Stimulated activated CD8-positive, alpha-beta memory T cell treated with anti-CD3 and anti-CD28 coated beads, Interleukin-15, amount 100 ng/mL, for 24 hours (primary cell): ENCODE measurements around the gene KCNJ15.

Experiments used
- DNase-seq: peaks from one replicate; pipeline ENCODE4 v3.0.0-alpha.2; 2020; ENCODE audit warnings: low read depth

The KCNJ15 gene

DNA sequence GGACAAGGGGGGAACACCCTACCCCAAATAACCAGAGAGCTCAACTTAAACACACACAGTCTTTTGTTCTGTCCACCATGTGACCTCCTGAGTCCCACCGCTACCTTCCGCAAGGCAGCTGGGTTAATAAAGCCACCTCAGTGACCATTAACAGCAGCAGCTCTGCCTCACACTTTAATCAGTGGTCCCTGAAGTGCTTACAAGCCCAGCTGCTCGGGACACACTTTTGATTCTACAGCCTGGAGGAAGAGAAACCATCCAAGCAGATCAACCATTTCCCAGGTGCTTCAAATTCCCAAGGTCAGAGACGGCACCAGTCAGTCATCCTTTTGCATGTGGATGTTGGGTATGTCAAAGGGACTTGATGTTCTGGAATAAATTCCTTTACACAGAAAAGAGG is 70.1 kb downstream of the KCNJ15 start:
- DNase-seq = no peak

DNA sequence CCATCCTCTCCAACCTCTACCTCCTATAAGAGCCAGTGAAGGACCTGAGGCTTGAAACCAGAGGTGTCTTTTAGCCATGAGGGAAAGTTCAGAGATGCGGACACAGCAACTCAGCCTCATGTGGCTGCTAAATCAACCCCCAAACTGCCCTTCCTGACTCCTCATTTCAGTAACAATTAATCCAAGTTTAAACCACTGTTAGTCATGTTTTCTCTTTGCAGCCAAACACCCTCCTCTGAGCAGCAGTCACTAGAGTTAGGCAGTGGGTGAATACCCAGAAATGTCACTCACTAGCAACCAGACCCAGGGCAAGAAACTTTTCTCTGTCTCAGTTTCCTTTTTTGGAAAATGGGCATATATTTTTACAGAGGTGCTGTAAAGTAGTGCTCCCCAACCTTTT is 71.2 kb downstream of the KCNJ15 start:
- no peak for DNase-seq

DNA sequence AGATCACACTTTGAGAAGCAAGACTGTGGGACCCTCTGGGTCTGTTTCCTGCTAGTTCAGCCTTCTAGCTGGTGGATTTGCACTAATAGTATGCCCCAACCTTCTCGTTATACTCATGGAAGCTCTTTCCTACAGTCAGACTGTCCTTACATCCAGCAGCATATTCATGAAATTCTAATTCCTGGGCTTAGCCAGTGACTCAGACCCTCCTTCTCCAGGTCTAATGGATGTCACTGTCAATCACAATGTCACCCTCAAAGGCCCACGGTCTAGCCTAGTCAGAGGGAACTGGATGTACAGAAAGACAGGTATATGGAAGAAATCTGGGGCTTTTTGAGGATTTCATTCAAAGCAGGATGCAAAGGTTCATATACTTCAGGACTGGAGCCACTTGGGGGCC is 72.4 kb downstream of the KCNJ15 start:
- no peak for DNase-seq

DNA sequence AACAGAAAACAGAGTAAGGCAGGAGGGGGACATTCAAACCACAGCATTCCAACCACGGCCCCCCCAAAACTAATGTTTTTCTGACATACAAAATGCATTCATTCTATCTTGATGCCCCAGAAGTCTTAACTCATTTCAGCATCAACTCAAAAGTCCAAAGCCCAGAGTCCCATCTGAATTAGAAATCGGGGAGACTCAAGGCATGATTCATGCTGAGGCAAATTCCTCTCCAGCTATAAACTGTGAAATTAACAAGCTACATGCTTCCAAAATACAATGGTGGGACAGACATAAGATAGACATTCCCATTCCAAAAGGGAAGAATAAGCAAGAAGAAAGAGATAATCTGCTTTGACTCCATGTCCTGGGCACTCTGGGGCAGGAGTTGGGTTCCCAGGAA is 73.9 kb downstream of the KCNJ15 start:
- DNase-seq = no peak

DNA sequence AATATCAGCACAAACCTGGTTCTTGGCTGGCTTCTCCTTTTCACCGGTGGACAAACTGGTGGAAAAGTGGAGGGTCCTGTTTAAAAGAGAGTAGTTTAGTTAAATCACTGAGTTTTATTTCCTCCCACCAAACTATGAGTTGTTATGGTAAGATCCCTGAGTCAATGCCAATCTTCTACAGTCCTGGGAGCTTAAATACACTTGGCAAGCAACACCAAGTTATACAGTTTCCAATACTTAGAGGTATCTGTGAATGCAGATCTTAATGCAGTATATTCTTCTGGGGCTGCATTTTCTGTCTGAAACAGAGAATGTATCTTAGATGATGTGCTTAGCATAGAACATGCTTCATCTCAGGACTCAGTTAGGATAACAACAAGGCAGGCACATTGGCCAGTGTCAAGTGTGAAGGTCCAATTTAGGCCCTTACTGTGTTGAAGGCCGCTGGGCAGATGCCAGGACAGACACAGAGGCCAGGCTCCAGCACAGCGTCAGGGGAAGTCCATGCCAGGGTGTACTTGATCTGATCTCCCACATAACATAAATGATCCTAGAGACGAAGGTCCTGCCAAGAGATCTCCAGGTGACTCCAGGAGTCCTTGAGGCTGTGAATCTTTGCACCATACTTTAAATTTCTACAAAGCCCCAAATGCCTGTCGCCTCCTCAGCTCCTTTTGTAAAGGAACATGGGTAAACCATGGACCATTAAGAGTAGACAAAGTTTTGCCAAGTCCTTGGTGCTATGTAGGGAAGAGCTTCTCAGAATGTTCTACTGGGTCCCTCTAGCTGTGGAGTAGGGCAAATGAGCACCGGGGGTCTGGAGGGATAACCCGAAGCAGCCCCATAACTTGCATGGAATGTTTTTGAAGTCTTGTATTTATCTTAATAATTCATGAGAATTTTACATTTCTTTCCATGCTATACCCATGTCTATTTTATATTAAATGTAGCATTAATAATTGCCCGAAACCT is 76.8 kb downstream of the KCNJ15 start:
- DNase-seq = no peak

DNA sequence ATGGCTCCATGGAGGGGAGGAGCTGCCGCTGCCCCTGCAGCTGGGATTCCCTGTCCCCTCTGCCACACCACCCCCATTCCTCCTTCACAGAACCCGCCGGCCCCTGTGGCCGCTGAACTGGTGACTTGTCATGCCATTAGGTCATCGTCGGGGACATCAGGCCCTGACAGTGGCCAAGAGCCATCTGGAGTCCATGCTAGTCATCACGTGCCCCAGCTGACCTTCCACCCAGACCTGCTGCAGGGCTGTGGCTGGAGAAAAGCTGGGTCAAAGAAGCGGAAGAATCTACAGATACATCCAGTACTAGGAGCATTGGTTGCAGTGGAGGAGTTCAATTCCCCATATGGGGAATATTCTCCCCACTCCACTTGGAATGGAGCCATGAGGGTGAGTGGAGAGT is 78.1 kb downstream of the KCNJ15 start:
- DNase-seq = no peak

DNA sequence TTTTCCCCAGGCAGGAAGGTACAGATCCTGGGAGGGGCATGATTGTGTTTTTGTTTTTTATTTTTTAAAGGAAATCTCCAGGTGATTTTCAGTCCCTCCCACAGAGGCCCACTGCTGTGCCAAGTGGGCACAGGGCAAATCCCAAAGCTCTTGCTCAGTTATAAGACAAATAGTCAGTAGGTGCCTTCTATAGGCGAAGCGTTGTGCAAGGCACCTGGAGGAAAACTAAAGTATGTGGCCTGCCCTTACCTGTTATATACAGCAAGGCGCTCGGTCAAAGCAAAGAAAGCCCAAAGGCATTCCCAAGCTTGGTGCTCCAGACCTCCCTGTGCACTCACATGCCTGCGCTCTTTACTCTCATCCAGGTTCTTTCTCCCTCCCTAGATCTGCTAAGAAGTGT is 81.0 kb downstream of the KCNJ15 start:
- no peak for DNase-seq

DNA sequence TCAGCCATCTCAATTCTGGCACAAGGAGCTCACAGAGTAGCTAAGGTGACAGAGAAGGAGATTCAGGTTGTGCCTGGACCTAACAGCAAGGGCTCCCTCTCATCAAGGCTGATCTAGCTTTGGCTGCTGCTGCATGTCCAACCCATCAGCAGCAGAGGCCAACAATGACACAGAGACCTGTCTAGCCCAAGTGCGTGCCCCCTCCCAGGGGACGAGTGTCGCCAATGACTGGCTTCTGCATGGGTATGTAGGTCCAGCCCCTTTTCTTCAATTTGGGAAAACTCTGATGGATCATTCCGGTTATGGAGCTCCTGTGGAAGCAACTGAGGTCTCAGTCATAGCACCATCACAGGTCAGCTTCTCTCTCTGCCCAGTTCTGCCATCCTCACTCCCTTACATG is 83.3 kb downstream of the KCNJ15 start:
- DNase-seq = no peak

DNA sequence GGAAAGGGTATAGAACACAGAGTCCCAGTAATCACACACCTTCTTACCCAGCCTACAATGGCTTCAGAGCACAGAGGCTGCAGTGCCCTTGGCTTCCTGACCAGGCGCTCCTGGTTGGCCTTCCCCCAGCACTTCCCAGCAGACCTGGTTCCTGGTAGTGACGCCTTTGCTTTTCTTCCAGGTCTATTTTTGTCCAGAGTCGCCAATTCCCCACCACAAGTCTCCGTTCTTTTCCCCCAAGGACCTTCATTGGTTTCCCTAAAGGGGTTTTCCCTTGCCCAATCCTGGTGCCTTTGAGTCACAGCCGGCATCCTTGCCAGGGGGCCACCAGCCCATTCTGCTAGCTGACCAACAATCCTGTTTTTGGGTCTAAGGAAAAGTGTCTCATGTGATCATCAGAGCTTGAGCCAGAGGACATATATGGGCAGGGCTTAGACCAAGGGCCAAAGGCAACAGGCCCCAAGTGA is 84.8 kb downstream of the KCNJ15 start:
- no peak for DNase-seq

DNA sequence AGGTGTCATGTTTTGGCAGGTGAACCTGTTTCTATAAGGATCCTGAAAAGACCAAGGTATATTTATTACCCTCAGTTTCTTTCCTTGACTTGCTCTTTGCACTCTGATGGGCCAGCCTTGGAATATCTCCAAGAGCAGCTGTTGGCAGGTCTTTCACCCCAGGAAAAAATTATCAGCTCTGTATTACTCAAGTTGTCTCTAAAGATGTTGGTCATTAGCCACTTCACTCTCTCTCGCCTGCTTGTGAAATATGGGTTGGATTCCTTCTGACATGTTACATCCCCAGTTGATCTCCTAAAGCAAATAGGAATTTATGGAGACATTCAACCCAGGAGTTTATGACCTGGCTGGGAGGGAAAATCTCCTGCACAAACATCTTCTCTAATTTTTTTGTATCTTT is 85.9 kb downstream of the KCNJ15 start:
- no peak for DNase-seq

DNA sequence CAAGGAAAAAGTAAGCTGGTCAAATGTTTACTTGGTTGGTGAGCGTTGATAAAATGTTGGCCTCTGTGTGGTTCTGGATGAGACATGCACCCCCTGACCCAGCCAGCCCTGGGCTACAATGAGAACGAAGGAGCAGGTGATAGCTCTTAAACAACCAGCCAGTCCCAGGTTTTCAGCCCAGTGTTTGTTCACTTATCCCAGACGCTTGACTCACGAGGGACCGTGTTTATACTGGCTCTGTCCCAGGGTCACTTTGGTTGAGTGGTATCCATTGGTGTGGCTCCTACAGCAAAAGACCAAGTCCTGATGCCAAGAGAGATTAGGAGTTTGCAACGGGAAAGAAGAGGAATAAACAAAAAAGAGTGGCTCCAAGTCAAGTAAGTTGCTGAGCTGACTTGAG is 86.9 kb downstream of the KCNJ15 start:
- DNase-seq = no peak

DNA sequence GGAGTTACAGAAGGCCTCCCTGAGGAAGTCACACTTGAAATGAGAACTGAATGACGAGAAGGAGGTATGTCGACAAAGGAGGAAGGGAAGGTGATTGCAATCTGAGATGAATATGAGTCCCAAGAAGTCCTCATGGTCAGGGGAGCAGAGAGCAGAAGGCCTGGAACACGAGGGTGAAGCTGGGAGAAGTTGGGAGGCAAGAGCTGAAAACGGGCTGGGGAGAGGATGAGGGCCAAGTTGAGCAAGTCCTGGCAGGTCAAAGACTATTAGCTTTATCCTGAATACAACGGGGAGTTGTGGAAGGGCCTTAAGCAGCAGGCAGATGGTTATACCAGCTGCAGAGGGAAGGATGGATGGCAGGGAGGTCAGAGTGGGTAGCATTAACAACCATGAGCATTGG is 89.5 kb downstream of the KCNJ15 start:
- no peak for DNase-seq

DNA sequence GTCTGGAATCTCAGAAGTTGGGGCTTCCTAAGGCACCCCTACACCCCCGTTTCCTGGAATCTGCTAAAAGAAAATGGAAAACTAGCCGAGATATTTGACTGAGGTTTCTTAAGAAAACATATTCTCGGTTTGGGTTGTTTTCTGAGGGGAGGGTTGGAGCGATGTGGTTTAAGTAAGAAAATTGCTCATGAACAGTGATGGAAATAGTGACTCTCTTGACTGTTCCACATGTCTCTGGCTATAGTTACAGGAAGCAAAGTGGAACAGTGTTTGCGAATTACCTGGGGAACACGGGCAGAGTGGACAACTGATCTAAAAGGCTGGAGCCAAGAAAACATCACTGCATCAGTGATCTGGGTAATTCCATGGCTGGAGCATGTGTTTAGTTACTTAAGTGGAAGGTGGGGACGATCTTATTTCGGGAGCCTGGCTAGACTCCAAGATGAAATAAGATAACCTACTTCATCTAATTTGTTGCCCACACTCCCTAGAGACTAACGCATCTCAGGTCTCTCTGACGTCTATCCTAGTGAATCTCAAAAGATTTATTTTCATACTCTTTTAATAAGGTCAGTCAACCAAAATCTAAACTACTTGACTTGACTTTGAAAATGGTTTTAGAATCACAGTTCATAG is 92.4 kb downstream of the KCNJ15 start:
- no peak for DNase-seq

DNA sequence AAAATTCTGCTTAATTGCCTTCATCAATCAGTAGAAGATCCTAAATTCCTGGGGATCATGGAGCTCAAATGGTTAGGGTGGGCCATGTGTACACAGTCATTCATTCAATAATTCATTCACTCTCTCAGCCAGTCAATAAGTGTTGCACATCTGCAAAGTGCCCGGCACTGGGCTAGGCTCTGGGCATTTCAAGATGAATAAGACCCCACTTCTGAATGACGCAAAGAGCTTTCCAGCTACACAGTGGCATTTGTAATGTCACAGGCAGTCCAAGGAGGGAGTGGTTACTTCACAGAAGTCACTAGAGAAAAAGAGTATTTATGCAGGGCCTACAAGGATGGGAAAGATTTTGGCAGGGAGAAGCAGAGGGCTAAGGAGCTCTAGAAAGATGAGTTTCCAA is 93.2 kb downstream of the KCNJ15 start:
- no peak for DNase-seq

DNA sequence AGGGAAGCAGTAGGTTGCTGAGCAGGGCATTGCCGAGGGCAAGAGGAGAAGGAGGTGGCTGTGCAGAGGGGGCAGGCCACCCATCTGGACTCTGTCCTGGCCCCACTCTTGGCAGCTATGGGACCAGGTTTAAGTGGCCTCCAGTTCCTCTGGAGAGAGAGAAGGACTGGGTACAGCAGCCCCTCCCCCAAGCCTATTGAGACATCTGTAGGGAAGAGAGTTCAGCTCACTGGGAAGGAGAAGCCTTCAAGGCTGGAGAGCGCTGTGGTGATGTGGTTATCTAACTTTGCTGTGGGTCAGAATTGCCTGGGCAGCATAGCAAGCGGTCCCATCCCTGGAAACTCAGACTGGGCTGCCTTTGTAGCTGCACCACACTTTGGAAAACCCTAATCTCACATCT is 93.9 kb downstream of the KCNJ15 start:
- no peak for DNase-seq

DNA sequence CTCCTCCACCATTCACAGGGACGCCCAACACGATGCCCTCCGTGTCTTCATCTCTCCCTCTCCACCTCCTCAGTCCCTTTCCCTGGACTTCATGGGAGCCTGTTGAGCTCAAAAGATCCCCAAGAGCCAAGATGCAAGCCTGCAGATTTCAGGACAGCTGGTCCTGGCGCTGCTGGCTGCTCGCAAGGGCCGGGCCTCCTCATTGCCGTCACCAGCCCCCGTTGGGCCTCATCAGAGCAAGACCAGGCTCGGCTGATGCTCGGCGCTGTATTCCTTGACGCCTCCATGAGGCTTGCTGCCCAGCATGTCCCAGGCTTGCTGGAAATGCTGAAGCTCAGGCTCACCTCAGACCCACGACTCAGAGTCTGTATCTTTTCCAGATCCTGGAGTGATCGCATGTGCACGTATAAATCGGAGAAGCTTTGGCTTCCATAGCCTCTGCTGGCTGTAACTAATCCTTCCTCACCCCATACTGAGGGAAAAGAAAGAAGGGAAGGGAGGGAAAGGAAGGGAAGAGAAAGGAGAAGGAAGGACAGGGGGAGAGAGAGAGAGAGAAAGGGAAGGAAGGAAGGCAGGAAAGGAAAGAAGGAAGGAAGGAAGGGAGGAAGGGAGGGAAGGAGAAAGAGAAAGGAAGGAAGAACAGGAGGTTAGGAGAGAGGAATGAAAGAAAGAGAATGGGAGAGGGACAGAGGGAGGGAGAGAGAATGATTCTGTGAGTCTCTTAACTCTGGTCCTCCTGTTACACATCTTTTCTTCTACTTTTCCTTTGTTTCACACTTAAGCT is 94.6 kb downstream of the KCNJ15 start:
- no peak for DNase-seq

DNA sequence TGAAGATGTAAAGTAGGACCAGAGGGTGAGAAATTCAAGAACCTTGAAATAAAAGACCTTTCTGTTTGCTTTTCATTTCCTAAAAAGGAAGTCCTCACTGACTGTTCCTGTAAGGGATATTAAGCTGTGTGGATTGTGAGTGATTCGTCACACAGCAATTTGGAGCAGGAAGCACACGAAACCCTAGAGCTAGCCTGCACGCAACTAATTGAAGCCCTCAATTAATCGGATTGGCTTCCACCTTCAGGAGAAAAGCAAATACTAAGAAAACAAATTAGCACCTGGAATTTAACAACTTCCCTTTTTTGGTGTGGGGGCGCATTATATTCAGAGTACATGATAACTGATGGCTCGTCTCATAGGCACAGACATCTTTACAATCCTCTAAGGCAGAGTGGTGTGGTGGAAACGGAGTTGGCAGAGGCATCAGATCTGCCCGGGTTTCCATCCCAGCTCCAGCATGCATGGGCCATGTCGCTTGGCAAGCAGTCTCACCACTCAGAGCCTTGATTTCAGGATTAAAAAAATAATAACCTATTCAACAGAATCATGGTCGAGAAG is 95.2 kb downstream of the KCNJ15 start:
- DNase-seq = no peak

DNA sequence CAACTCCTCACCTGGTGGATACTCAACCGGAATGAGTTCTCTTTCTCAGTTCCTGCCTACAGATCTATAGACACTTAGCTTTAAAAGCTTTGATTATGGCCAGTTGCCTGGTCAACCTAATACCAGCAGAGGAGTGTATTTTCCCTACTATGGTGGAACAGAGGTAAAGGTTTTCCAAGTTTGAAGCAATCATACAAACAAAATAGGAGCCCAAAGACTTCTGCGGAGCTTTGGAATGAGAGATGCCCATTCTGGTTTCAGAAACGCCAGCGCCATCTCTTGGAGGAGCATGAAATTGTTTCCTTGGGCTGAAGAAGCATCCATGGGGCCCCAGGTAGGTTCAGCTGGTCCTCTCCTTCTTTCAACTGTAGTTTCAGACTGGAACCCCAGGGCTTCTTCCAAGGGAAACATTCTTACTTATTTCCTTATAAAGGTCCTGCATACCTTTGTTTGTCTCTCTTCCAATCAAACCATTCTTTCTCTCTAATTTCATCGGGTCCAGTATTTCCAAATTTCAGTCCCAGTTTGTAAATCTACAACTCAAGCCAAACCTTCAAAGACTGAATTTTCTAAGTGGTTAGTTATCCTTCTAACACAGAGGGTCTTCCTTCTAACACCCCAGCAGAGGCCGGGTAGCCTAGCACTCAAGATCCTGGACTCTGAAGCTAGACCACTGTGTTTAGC is 95.9 kb downstream of the KCNJ15 start:
- no peak for DNase-seq

DNA sequence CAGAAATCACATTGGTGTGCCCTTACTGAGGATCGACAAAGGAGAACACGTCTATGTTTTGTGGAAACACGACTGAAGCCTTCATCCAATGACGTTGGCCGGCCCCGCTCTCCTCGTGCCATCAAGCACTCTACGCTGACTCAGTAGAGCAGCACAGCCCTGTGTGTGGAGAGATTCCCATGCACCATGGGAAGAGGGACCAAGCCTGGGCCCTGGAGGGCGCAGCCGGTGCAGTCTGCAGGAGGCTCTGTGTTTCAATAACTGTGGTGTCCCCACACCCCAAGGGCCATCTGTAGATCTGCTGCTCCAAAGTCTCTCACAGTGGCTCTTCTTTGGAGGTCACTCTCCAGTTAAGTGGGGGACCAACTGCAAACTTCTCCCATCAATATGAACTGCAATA is 97.4 kb downstream of the KCNJ15 start:
- no peak for DNase-seq

DNA sequence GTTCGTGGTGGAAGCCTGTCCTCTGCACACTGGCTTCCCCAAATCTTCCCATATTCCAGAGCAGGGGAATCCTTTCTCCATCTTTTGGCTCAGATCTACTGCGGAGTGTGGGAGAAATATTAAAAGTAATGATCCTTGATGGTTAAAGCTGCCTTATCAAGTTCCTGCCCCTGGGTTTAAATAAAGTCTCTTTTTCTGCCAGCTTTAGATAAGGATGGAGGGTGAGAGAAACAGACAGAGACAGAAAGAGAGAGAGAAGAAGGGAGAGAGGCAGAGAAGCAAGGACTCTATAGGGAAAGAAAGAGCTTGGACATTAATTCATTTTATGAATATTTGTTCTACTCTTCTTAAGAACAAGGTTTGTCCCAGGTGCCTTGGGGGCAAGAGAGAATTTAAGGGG is 98.0 kb downstream of the KCNJ15 start:
- no peak for DNase-seq

DNA sequence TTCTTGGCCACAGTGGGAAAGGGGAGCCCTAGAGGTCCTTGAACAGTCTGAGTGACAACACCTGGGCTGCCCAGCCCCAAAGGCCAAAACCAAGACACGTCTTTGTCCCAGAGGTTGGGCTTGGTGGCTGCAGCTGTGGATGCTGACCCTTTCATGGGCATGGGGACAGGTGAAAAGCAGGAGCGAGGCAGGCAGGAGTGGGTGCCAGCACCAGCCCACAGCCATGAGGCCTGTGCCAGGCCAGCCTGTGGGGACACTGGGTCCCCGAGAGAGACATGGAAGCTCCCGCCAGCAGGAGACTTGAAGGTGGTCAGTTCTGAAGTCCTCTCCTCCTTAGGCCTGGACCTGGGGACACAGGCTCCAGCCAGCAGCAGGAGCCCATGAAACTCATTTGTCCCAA is 98.6 kb downstream of the KCNJ15 start:
- no peak for DNase-seq
